Osteoblast (primary cell): ENCODE measurements around the gene VARS2. TPM values are rescaled to one million over a fixed set of nuclear protein-coding genes. Genes with fewer than 3 reads are reported as not detected.
A peak's percentile ranks its signal among the peaks of the same experiment; 100 is the strongest.
"Not testable (repeated sequence)": the region's sequence is repeated elsewhere in the genome, so short reads cannot be mapped to it uniquely, and the experiment has no call there.

Source experiments
- DNase-seq: peaks from one replicate; pipeline ENCODE4 v3.0.0; 2011; ENCODE audit warnings: low spot score, mixed read lengths; ENCODE audit not compliant: insufficient read length; ENCODE audit errors: missing footprints
- H2AFZ ChIP-seq: 2 replicates; pipeline ENCODE4 v1.6.0; 2011; ENCODE audit warnings: mild to moderate bottlenecking, low read length
- H3K27ac ChIP-seq: 2 replicates; pipeline ENCODE4 v1.5.1; 2011; ENCODE audit warnings: mild to moderate bottlenecking, low read depth, low read length, moderate library complexity
- H3K27me3 ChIP-seq: 2 replicates; pipeline ENCODE4 v1.6.0; 2012; ENCODE audit warnings: mild to moderate bottlenecking, control low read depth, inconsistent platforms, low read length, moderate library complexity; ENCODE audit not compliant: insufficient read depth
- H3K36me3 ChIP-seq: 2 replicates; pipeline ENCODE4 v1.5.1; 2011; ENCODE audit warnings: mild to moderate bottlenecking, low read length, control low read depth, moderate library complexity; ENCODE audit not compliant: insufficient read depth
- H3K4me1 ChIP-seq: 2 replicates; pipeline ENCODE4 v1.5.1; 2011; ENCODE audit warnings: mild to moderate bottlenecking, low read length, control low read depth, moderate library complexity; ENCODE audit not compliant: insufficient read depth
- H3K4me2 ChIP-seq: 2 replicates; pipeline ENCODE4 v1.6.0; 2011; ENCODE audit warnings: mild to moderate bottlenecking, low read length; ENCODE audit not compliant: insufficient read depth
- H3K4me3 ChIP-seq: fragments of 200-600 bp; sonication (generic); 3 replicates; pipeline ENCODE4 v1.5.1; 2012; ENCODE audit warnings: mild to moderate bottlenecking, low read length, inconsistent platforms; ENCODE audit not compliant: insufficient read depth
- H3K79me2 ChIP-seq: 2 replicates; pipeline ENCODE4 v1.6.0; 2012; ENCODE audit warnings: mild to moderate bottlenecking, low read length, control low read depth, inconsistent platforms; ENCODE audit not compliant: insufficient read depth
- H3K9me3 ChIP-seq: 2 replicates; pipeline ENCODE4 v1.5.1; 2011; ENCODE audit warnings: low read depth, low read length, control low read depth
- H4K20me1 ChIP-seq: 2 replicates; pipeline ENCODE4 v1.6.0; 2012; ENCODE audit warnings: mild to moderate bottlenecking, low read length, control low read depth; ENCODE audit not compliant: insufficient read depth
- CTCF ChIP-seq: IDR thresholded peaks from 2 replicates; pipeline ENCODE4 v1.5.1; 2011; ENCODE audit warnings: mild to moderate bottlenecking, low read depth, low read length, moderate library complexity; ENCODE audit errors: extremely low read depth
- total RNA-seq: library from RNA; depleted of rRNA; stranded (reverse); fragments of >200 nt; gene quantifications from 2 replicates; pipeline ENCODE4 v1.2.3, GENCODE V29; 2012

The VARS2 gene
- total RNA-seq, 1 donor = 14.5 TPM

- no peak overlapping the region for H3K4me2 ChIP-seq
- H4K20me1 ChIP-seq = no peaks in the 10 kb centered on the region
- H2AFZ ChIP-seq = no peak overlapping the region
- H3K9me3 ChIP-seq = no peaks in the 10 kb centered on the region
- TF ChIP-seq CTCF = no peak
- DNase-seq = no peak
- peaks cover 9% of the 10 kb centered on the region for H3K36me3 ChIP-seq
- H3K4me3 ChIP-seq = no peak overlapping the region
- H3K4me1 ChIP-seq = no peaks in the 10 kb centered on the region
- H3K27ac ChIP-seq = no peak overlapping the region
- no peaks in the 10 kb centered on the region for H3K27me3 ChIP-seq
- peaks cover 2% of the 10 kb centered on the region for H3K79me2 ChIP-seq
Observed at GRCh38 chr6:30903236-30903635, 10.8 kb upstream of the VARS2 start.

- H3K79me2 ChIP-seq = peaks cover 15% of the 10 kb centered on the region
- H3K27ac ChIP-seq, H3K4me1 ChIP-seq, H3K27me3 ChIP-seq, H3K9me3 ChIP-seq, DNase-seq, H4K20me1 ChIP-seq: not testable (repeated sequence)
- H3K4me3 ChIP-seq = peak overlapping the region; percentile 99
- H3K4me2 ChIP-seq = peak overlapping the region; percentile 82
- peaks cover 21% of the 10 kb centered on the region for H3K36me3 ChIP-seq
- H2AFZ ChIP-seq = peak overlapping the region; percentile 97
Observed at GRCh38 chr6:30907290-30907757, 6.7 kb upstream of the VARS2 start.

GRCh38 chr6:30907758-30908591, 6.1 kb upstream of the VARS2 start, which contains the start of gene GTF2H4:
Gene GTF2H4, plus strand, starts transcription at chr6:30908207.
- no peak for TF ChIP-seq CTCF
- peak within 1 kb of the TSS; percentile 82 for H3K4me2 ChIP-seq
- H3K27me3 ChIP-seq = no peaks in the 10 kb centered on the region
- peak within 1 kb of the TSS; percentile 84 for H3K27ac ChIP-seq
- H3K4me1 ChIP-seq = peaks cover 10% of the 10 kb centered on the region
- DNase-seq = peak; percentile 99
- H3K9me3 ChIP-seq = no peaks in the 10 kb centered on the region
- H3K36me3 ChIP-seq = peaks cover 24% of the 10 kb centered on the region
- H2AFZ ChIP-seq = peak within 1 kb of the TSS; percentile 97
- H4K20me1 ChIP-seq = peaks cover 3% of the 10 kb centered on the region
- peak within 1 kb of the TSS; percentile 99 for H3K4me3 ChIP-seq
- peaks cover 15% of the 10 kb centered on the region for H3K79me2 ChIP-seq

- peak; percentile 48 for DNase-seq
- peak overlapping the region; percentile 99 for H3K4me3 ChIP-seq
- peaks cover 3% of the 10 kb centered on the region for H4K20me1 ChIP-seq
- peaks cover 29% of the 10 kb centered on the region for H3K36me3 ChIP-seq
- H3K4me1 ChIP-seq = peaks cover 11% of the 10 kb centered on the region
- no peak for TF ChIP-seq CTCF
- H3K79me2 ChIP-seq = peaks cover 15% of the 10 kb centered on the region
- H3K27ac ChIP-seq = peak overlapping the region; percentile 84
- no peaks in the 10 kb centered on the region for H3K9me3 ChIP-seq
- H3K4me2 ChIP-seq = peak overlapping the region; percentile 82
- H2AFZ ChIP-seq = peak overlapping the region; percentile 97
- H3K27me3 ChIP-seq = no peaks in the 10 kb centered on the region
Observed at GRCh38 chr6:30908700-30909099, 5.3 kb upstream of the VARS2 start.

GRCh38 chr6:30910473-30910872, 3.6 kb upstream of the VARS2 start:
- DNase-seq, H4K20me1 ChIP-seq, H3K4me3 ChIP-seq, H3K27ac ChIP-seq, H3K9me3 ChIP-seq, H2AFZ ChIP-seq, H3K4me2 ChIP-seq, H3K27me3 ChIP-seq: not testable (repeated sequence)
- Histone ChIP-seq H3K36me3 (peaks cover 29% of the 10 kb centered on the region), H3K79me2 (peaks cover 15% of the 10 kb centered on the region), H3K4me1 (peaks cover 25% of the 10 kb centered on the region)
